Measurements from ENCODE around the gene BRMS1L. TPM values are rescaled to one million over a fixed set of nuclear protein-coding genes. Genes with fewer than 3 reads are reported as not detected.
A peak's percentile ranks its signal among the peaks of the same experiment; 100 is the strongest.

BRMS1L gene
- total RNA-seq, 1 experiment from 2014 or later: 4.8 TPM

DNA sequence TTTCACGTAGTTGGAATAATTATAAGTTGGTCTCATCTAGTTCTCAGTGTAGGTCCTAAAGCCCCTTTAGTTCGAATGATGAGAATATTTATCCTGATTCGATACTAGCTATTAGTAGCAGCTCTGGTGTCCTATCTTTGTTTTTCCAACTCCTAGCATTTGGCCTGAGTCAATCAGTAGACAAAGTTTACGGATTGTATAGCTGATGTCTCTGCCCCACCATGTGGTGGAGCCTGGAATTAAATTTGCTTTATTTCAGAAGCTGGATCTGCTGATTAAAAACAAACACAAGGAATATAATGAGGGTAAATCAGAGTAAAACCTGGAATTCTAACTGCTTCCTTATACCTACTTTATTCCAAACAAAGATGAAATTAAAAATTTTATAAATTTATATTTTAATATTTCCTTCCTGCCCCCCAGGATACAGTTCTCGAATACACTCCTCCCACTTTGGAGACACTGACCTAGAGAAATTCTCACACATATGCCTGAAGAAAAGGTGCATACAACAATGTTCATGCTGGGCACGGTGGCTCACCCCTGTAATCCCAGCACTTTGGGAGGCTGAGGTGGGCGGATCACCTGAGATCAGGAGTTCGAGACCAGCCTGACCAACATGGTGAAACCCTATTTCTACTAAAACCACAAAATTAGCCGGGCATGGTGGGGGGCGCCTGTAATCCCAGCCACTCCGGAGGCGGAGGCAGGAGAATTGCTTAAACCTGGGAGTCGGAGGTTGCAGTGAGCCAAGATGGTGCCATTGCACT, 7.6 kb upstream of the BRMS1L start:
- Histone ChIP-seq H3K4me2 (ENCODE audit: low read length) (no peak overlapping the region), H3K79me2 (ENCODE audit: low read length) (no peaks in the 10 kb centered on the region), H3K36me3 (ENCODE audit: low read depth, low read length) (no peaks in the 10 kb centered on the region), H3K27ac (ENCODE audit: low read length) (no peak overlapping the region), H3K27me3 (ENCODE audit: low read length) (no peaks in the 10 kb centered on the region), H3K4me3 (ENCODE audit: low read length) (no peak overlapping the region), H3K9ac (ENCODE audit: low read length) (no peak overlapping the region), H3F3A (ENCODE audit: low read length, unreplicated experiment) (no peaks in the 10 kb centered on the region), H3K4me1 (ENCODE audit: insufficient read depth, low read length) (no peaks in the 10 kb centered on the region), H3K9me2 (replicated peaks; ENCODE audit: low read length) (no peaks in the 10 kb centered on the region), H3K9me3 (ENCODE audit: low read length) (no peaks in the 10 kb centered on the region), H2AFZ (ENCODE audit: low read length) (no peak overlapping the region), H4K20me1 (ENCODE audit: low read length) (no peaks in the 10 kb centered on the region)
- no TSS peak for BruUV-seq (replicated peaks)
- CTCF ChIA-PET: interaction anchor here (0.5 to 1.4 kb wide), 14 partner anchors 8 to 1382 kb away, joined by 3 to 6 read pairs (median 4); partner anchors contain the start of genes BRMS1L and RALGAPA1
- POLR2A ChIA-PET (ENCODE audit: unreplicated experiment): interaction anchor here (0.6 to 0.7 kb wide), 3 partner anchors 526 to 697 kb away, joined by 3 to 4 read pairs (median 3); partner anchors contain the start of genes PPP2R3C and PSMA6
- peak; percentile 73 for DNase-seq
- peak; percentile 85 for ATAC-seq
- TF ChIP-seq EZH2phosphoT487 (IDR thresholded peaks at IDR 0.05; ENCODE audit: borderline replicate concordance, low read length): no peak
- TF ChIP-seq, protein P1, sequence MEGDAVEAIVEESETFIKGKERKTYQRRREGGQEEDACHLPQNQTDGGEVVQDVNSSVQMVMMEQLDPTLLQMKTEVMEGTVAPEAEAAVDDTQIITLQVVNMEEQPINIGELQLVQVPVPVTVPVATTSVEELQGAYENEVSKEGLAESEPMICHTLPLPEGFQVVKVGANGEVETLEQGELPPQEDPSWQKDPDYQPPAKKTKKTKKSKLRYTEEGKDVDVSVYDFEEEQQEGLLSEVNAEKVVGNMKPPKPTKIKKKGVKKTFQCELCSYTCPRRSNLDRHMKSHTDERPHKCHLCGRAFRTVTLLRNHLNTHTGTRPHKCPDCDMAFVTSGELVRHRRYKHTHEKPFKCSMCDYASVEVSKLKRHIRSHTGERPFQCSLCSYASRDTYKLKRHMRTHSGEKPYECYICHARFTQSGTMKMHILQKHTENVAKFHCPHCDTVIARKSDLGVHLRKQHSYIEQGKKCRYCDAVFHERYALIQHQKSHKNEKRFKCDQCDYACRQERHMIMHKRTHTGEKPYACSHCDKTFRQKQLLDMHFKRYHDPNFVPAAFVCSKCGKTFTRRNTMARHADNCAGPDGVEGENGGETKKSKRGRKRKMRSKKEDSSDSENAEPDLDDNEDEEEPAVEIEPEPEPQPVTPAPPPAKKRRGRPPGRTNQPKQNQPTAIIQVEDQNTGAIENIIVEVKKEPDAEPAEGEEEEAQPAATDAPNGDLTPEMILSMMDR (conservative IDR thresholded peaks at IDR 0.05; ENCODE audit: low read depth, low read length): peak; percentile 75
- intact Hi-C loops (cut with micrococcal nuclease): loop anchor here (5.0 to 10.0 kb wide), 4 partner anchors 131 to 604 kb away; partner anchors contain the start of gene INSM2

- Histone ChIP-seq H3K27ac (ENCODE audit: low read length) (no peak overlapping the region), H3K9me3 (ENCODE audit: low read length) (no peaks in the 10 kb centered on the region), H3K79me2 (ENCODE audit: low read length) (no peaks in the 10 kb centered on the region), H3K27me3 (ENCODE audit: low read length) (no peaks in the 10 kb centered on the region), H3K4me1 (ENCODE audit: insufficient read depth, low read length) (no peaks in the 10 kb centered on the region), H3K36me3 (ENCODE audit: low read depth, low read length) (no peaks in the 10 kb centered on the region), H4K20me1 (ENCODE audit: low read length) (no peaks in the 10 kb centered on the region), H3K4me2 (ENCODE audit: low read length) (no peak overlapping the region), H3K9ac (ENCODE audit: low read length) (no peak overlapping the region), H3K9me2 (replicated peaks; ENCODE audit: low read length) (no peaks in the 10 kb centered on the region), H3K4me3 (ENCODE audit: low read length) (no peak overlapping the region), H2AFZ (ENCODE audit: low read length) (no peak overlapping the region), H3F3A (ENCODE audit: low read length, unreplicated experiment) (no peaks in the 10 kb centered on the region)
- intact Hi-C loops (cut with micrococcal nuclease): loop anchor here (5.0 to 10.0 kb wide), 4 partner anchors 133 to 605 kb away; partner anchors contain the start of gene INSM2
- BruUV-seq (replicated peaks): no TSS peak
- CTCF ChIA-PET: no interaction called here
- POLR2A ChIA-PET (ENCODE audit: unreplicated experiment): no interaction called here
- no peak for ATAC-seq
- no peak for TF ChIP-seq EZH2 (IDR thresholded peaks at IDR 0.05; ENCODE audit: low read length, unreplicated experiment)
- TF ChIP-seq EZH2phosphoT487 (IDR thresholded peaks at IDR 0.05; ENCODE audit: borderline replicate concordance, low read length): no peak
- TF ChIP-seq, protein P1 (conservative IDR thresholded peaks at IDR 0.05; ENCODE audit: low read depth, low read length): no peak
- DNase-seq: no peak
Observed at GRCh38 chr14:35819591-35820540, 6.3 kb upstream of the BRMS1L start.

Data from PC-3 (cell line).